DND-41 (cell line): ENCODE results near the gene PRR14L.

Experiments
- ATAC-seq: fragments of 200-7000 bp; cut with Tn5 transposase; 3 replicates; pipeline ENCODE4 v1.9.1; 2021; ENCODE audit warnings: low read depth; ENCODE audit not compliant: insufficient read depth
- DNase-seq: peaks from one replicate; pipeline ENCODE4 v3.0.0-alpha.2; 2020
- H2AFZ ChIP-seq: 2 replicates; pipeline ENCODE4 v1.6.0; 2012; ENCODE audit warnings: low read depth, low read length
- H3K27ac ChIP-seq: 2 replicates; pipeline ENCODE4 v1.5.1; 2012; ENCODE audit warnings: low read length, inconsistent platforms
- H3K27me3 ChIP-seq: fragments of 200-600 bp; sonication (generic); 2 replicates; pipeline ENCODE4 v1.6.0; 2012; ENCODE audit warnings: low read length, mild to moderate bottlenecking, inconsistent platforms; ENCODE audit not compliant: insufficient read depth, poor library complexity
- H3K36me3 ChIP-seq: 2 replicates; pipeline ENCODE4 v1.5.1; 2012; ENCODE audit warnings: low read length, inconsistent platforms; ENCODE audit not compliant: insufficient read depth
- H3K4me1 ChIP-seq: 2 replicates; pipeline ENCODE4 v1.5.1; 2012; ENCODE audit warnings: mild to moderate bottlenecking, low read length; ENCODE audit not compliant: insufficient read depth
- H3K4me2 ChIP-seq: 2 replicates; pipeline ENCODE4 v1.6.0; 2012; ENCODE audit warnings: mild to moderate bottlenecking, moderate library complexity, low read length, inconsistent platforms; ENCODE audit not compliant: insufficient read depth
- H3K4me3 ChIP-seq, 2 experiments: fragments of 200-600 bp in 1 of 2; shearing (Covaris generic) in 1 of 2; 2 replicates each; pipeline ENCODE4 v1.5.1; 2012 to 2016; ENCODE audit warnings: inconsistent platforms in 2 of 2, low read length in 2 of 2, mild to moderate bottlenecking in 2 of 2, low read depth in 1 of 2, moderate library complexity in 1 of 2
- H3K79me2 ChIP-seq: 2 replicates; pipeline ENCODE4 v1.6.0; 2012; ENCODE audit warnings: low read length, inconsistent platforms; ENCODE audit not compliant: insufficient read depth
- H3K9ac ChIP-seq: 2 replicates; pipeline ENCODE4 v1.6.0; 2012; ENCODE audit warnings: low read depth, mild to moderate bottlenecking, inconsistent platforms, low read length, moderate library complexity
- H3K9me3 ChIP-seq: 2 replicates; pipeline ENCODE4 v1.5.1; 2012; ENCODE audit warnings: low read length, moderate library complexity, mild to moderate bottlenecking, inconsistent platforms; ENCODE audit not compliant: insufficient read depth, severe bottlenecking
- H4K20me1 ChIP-seq: 2 replicates; pipeline ENCODE4 v1.6.0; 2012; ENCODE audit warnings: low read length; ENCODE audit not compliant: insufficient read depth
- CTCF ChIP-seq: IDR thresholded peaks from 2 replicates; pipeline ENCODE4 v1.5.1; 2012; ENCODE audit warnings: borderline replicate concordance, low read length, moderate library complexity, mild to moderate bottlenecking; ENCODE audit not compliant: poor library complexity, severe bottlenecking; ENCODE audit errors: extremely low read depth
- EZH2 ChIP-seq: IDR thresholded peaks from 3 replicates; pipeline ENCODE4 v1.6.1; 2012; ENCODE audit warnings: borderline replicate concordance, low read depth, mild to moderate bottlenecking, moderate library complexity, low read length, inconsistent platforms; ENCODE audit not compliant: severe bottlenecking

PRR14L gene

GRCh38 chr22:31776231-31776630 lies 26.3 kb upstream of the PRR14L start:
- H2AFZ ChIP-seq, result no peak overlapping the region
- H3K36me3 ChIP-seq, result peaks cover 71% of the 10 kb centered on the region
- no peaks in the 10 kb centered on the region for H3K4me1 ChIP-seq
- TF ChIP-seq CTCF (no peak), EZH2 (no peak)
- no peaks in the 10 kb centered on the region for H3K79me2 ChIP-seq
- H3K27ac ChIP-seq, result no peak overlapping the region
- no peaks in the 10 kb centered on the region for H3K27me3 ChIP-seq
- H3K9me3 ChIP-seq, result no peaks in the 10 kb centered on the region
- DNase-seq (no peak), ATAC-seq (no peak)
- H3K4me2 ChIP-seq, result no peak overlapping the region
- H3K4me3 ChIP-seq, result no peak overlapping the region
- H4K20me1 ChIP-seq, result no peaks in the 10 kb centered on the region
- H3K9ac ChIP-seq, result no peak overlapping the region

GRCh38 chr22:31773416-31773815 lies 23.5 kb upstream of the PRR14L start:
- H3K9ac ChIP-seq, result no peak overlapping the region
- ATAC-seq (no peak), DNase-seq (no peak)
- H3K4me1 ChIP-seq, result no peaks in the 10 kb centered on the region
- no peak overlapping the region for H3K4me3 ChIP-seq
- H2AFZ ChIP-seq, result no peak overlapping the region
- H4K20me1 ChIP-seq, result no peaks in the 10 kb centered on the region
- no peaks in the 10 kb centered on the region for H3K79me2 ChIP-seq
- H3K4me2 ChIP-seq, result no peak overlapping the region
- no peaks in the 10 kb centered on the region for H3K27me3 ChIP-seq
- H3K27ac ChIP-seq, result no peak overlapping the region
- TF ChIP-seq EZH2 (no peak), CTCF (no peak)
- H3K9me3 ChIP-seq, result no peaks in the 10 kb centered on the region
- peaks cover 67% of the 10 kb centered on the region for H3K36me3 ChIP-seq

- Histone ChIP-seq H3K36me3 (peaks cover 61% of the 10 kb centered on the region), H3K27ac (no peak overlapping the region), H3K4me3 (no peak overlapping the region), H3K9ac (no peak overlapping the region), H3K27me3 (no peaks in the 10 kb centered on the region), H4K20me1 (no peaks in the 10 kb centered on the region), H3K4me2 (no peak overlapping the region), H3K9me3 (no peaks in the 10 kb centered on the region), H2AFZ (no peak overlapping the region), H3K4me1 (no peaks in the 10 kb centered on the region), H3K79me2 (no peaks in the 10 kb centered on the region)
- ATAC-seq, result no peak
- no peak for DNase-seq
- TF ChIP-seq CTCF, result no peak
- TF ChIP-seq EZH2, result no peak
These were observed 18.6 kb upstream of the PRR14L start for GRCh38 chr22:31768422-31769059.
